ENCODE results near the gene FLYWCH2. TPM values are rescaled to one million over a fixed set of nuclear protein-coding genes. Genes with fewer than 3 reads are reported as not detected.
A peak's percentile ranks its signal among the peaks of the same experiment; 100 is the strongest.

The FLYWCH2 gene
- total and polyA plus RNA-seq, 9 of the 15 experiments (the other 6 are each of a cell fraction or from before 2014, with no cell fraction given) = 0.70 to 55.5 (median 7.6) TPM

GRCh38 chr16:2912330-2913199 lies 29.6 kb downstream of the FLYWCH2 start:
- H3K36me3 ChIP-seq (ENCODE audit: control insufficient read depth, insufficient read depth, low read length) = peaks cover 19% of the 10 kb centered on the region; the same call in 2 of the 3 replicates
- H3K27me3 ChIP-seq (ENCODE audit: control insufficient read depth in 2 of 2, insufficient read depth in 2 of 2, low read length in 2 of 2) = no peaks in the 10 kb centered on the region
- H3K4me1 ChIP-seq (replicated peaks in 1 of 2; ENCODE audit: control insufficient read depth in 2 of 2, insufficient read depth in 2 of 2, low read length in 2 of 2) = peaks cover 18 to 38% of the 10 kb centered on the region in 2 experiments
- intact Hi-C loops (cut with micrococcal nuclease) = no loop called here
- DNase-seq (ENCODE audit: extremely low read depth in 1 of 4, low spot score in 3 of 4) = peak; percentile 56 to 59 (median 58)
- H3K9ac ChIP-seq (ENCODE audit: insufficient read depth in 1 of 2, low read depth in 2 of 2, low read length in 2 of 2) = peak overlapping the region; percentile 66 to 93
- in situ Hi-C loops (cut with MboI) = loop anchor here (5.0 kb wide), 1 partner anchor 40 kb away; no protein-coding TSS in a partner anchor
- FAIRE-seq = peak; percentile 74
- 5% methylated on average over 36 of the region's 39 CpGs for WGBS (ENCODE audit: insufficient coverage, low coverage, missing lambda C conversion rate)
- ATAC-seq = peak; percentile 66
- peak overlapping the region; percentile 91 for H3K4me2 ChIP-seq (ENCODE audit: insufficient read depth, low read length)
- no peaks in the 10 kb centered on the region for H3K9me3 ChIP-seq (replicated peaks; ENCODE audit: control insufficient read depth, insufficient read depth, low read depth, low read length)
- TSS peak; percentile 75 for BruUV-seq (replicated peaks)
- H4K20me1 ChIP-seq (replicated peaks; ENCODE audit: control insufficient read depth, insufficient read depth, low read length) = no peaks in the 10 kb centered on the region
- H3K9me1 ChIP-seq (ENCODE audit: control insufficient read depth, insufficient read depth, low read length) = no peaks in the 10 kb centered on the region
- peak overlapping the region; percentile 85 for H2AFZ ChIP-seq (ENCODE audit: low read depth, low read length)
- ChIA-PET POLR2A (interaction anchor here (0.6 to 1.4 kb wide), 6 partner anchors 15 to 110 kb away, joined by 3 to 5 read pairs (median 3); partner anchors contain the start of gene FLYWCH2), CTCF (ENCODE audit: low intra/inter-chr PET ratio) (interaction anchor here (0.6 kb wide), 1 partner anchor 715 kb away, joined by 3 read pairs; no protein-coding TSS in a partner anchor)
- H3K4me3 ChIP-seq = peak overlapping the region; percentile 57
- H3K27ac ChIP-seq (ENCODE audit: extremely low read depth, low read depth, low read length) = peak overlapping the region; percentile 76
- H3K79me2 ChIP-seq (ENCODE audit: control insufficient read depth, insufficient read depth, low read length) = peaks cover 16% of the 10 kb centered on the region
- TF ChIP-seq MCM2 (IDR thresholded peaks at IDR 0.05; ENCODE audit: low read depth) = no peak
- TF ChIP-seq MTF1 (CRISPR knock-in tag; IDR thresholded peaks at IDR 0.05; ENCODE audit: borderline replicate concordance) = no peak
- no peak for TF ChIP-seq ZNF347 (CRISPR knock-in tag; IDR thresholded peaks at IDR 0.05; ENCODE audit: low read depth)
- no peak for TF ChIP-seq ZBTB33 (CRISPR knock-in tag; IDR thresholded peaks at IDR 0.05)
- no peak for TF ChIP-seq RREB1 (CRISPR knock-in tag; IDR thresholded peaks at IDR 0.05)
- TF ChIP-seq ZFP30 (CRISPR knock-in tag; IDR thresholded peaks at IDR 0.05; ENCODE audit: borderline replicate concordance) = no peak
- TF ChIP-seq THRAP3 (IDR thresholded peaks at IDR 0.05; ENCODE audit: borderline replicate concordance) = no peak
- peak; percentile 12 for TF ChIP-seq HMGN3 (IDR thresholded peaks at IDR 0.05; ENCODE audit: borderline replicate concordance, extremely low read depth, insufficient read length, low read depth, low read length)
- no peak for TF ChIP-seq ZNF121 (CRISPR knock-in tag; conservative IDR thresholded peaks at IDR 0.05)
- no peak for TF ChIP-seq ZNF551 (CRISPR knock-in tag; IDR thresholded peaks at IDR 0.05)
- TF ChIP-seq RHOXF2B (CRISPR knock-in tag; conservative IDR thresholded peaks at IDR 0.05) = no peak
- no peak for TF ChIP-seq RCOR1 (IDR thresholded peaks at IDR 0.05; ENCODE audit: borderline replicate concordance in 1 of 2, low read depth in 2 of 2, low read length in 2 of 2)
